ENCODE results near the gene GUCA2A.

The GUCA2A gene

GRCh38 chr1:42145764-42146625, 18.6 kb downstream of the GUCA2A start:
- Histone ChIP-seq H3K9ac (no peak overlapping the region), H3K36me3 (ENCODE audit: insufficient read depth) (no peaks in the 10 kb centered on the region), H4K20me1 (ENCODE audit: insufficient read depth) (no peaks in the 10 kb centered on the region), H3K4me2 (no peak overlapping the region), H3K79me2 (ENCODE audit: insufficient read depth, low read depth) (no peaks in the 10 kb centered on the region), H3K4me3 (IDR thresholded peaks at IDR 0.05; ENCODE audit: insufficient read depth, low read depth, low read length) (no peak overlapping the region), H3K4me1 (ENCODE audit: low read depth, poor library complexity, severe bottlenecking) (no peaks in the 10 kb centered on the region), H2AFZ (ENCODE audit: low read depth) (no peak overlapping the region), H3K27me3 (ENCODE audit: insufficient read depth, low read depth) (no peaks in the 10 kb centered on the region), H3K27ac (no peak overlapping the region)
- TF ChIP-seq CTCF (conservative IDR thresholded peaks at IDR 0.05; ENCODE audit: low read depth, low read length), result no peak

GRCh38 chr1:42145389-42145716, 19.2 kb downstream of the GUCA2A start:
- Histone ChIP-seq H3K4me1 (ENCODE audit: low read depth, poor library complexity, severe bottlenecking) (no peaks in the 10 kb centered on the region), H3K27me3 (ENCODE audit: insufficient read depth, low read depth) (no peaks in the 10 kb centered on the region), H3K4me3 (IDR thresholded peaks at IDR 0.05; ENCODE audit: insufficient read depth, low read depth, low read length) (no peak overlapping the region), H4K20me1 (ENCODE audit: insufficient read depth) (no peaks in the 10 kb centered on the region), H3K36me3 (ENCODE audit: insufficient read depth) (no peaks in the 10 kb centered on the region), H3K79me2 (ENCODE audit: insufficient read depth, low read depth) (no peaks in the 10 kb centered on the region), H3K9ac (no peak overlapping the region), H2AFZ (ENCODE audit: low read depth) (no peak overlapping the region), H3K27ac (no peak overlapping the region), H3K4me2 (no peak overlapping the region)
- no peak for TF ChIP-seq CTCF (conservative IDR thresholded peaks at IDR 0.05; ENCODE audit: low read depth, low read length)

GRCh38 chr1:42144711-42145388, 19.7 kb downstream of the GUCA2A start:
- no peak overlapping the region for H3K4me2 ChIP-seq
- H3K9ac ChIP-seq, result no peak overlapping the region
- H3K36me3 ChIP-seq (ENCODE audit: insufficient read depth), result no peaks in the 10 kb centered on the region
- H3K4me3 ChIP-seq (IDR thresholded peaks at IDR 0.05; ENCODE audit: insufficient read depth, low read depth, low read length), result no peak overlapping the region
- no peak overlapping the region for H3K27ac ChIP-seq
- H4K20me1 ChIP-seq (ENCODE audit: insufficient read depth), result no peaks in the 10 kb centered on the region
- H2AFZ ChIP-seq (ENCODE audit: low read depth), result no peak overlapping the region
- H3K27me3 ChIP-seq (ENCODE audit: insufficient read depth, low read depth), result no peaks in the 10 kb centered on the region
- TF ChIP-seq CTCF (conservative IDR thresholded peaks at IDR 0.05; ENCODE audit: low read depth, low read length), result no peak
- no peaks in the 10 kb centered on the region for H3K79me2 ChIP-seq (ENCODE audit: insufficient read depth, low read depth)
- no peaks in the 10 kb centered on the region for H3K4me1 ChIP-seq (ENCODE audit: low read depth, poor library complexity, severe bottlenecking)

GRCh38 chr1:42143896-42144710, 20.4 kb downstream of the GUCA2A start:
- no peak for TF ChIP-seq CTCF (conservative IDR thresholded peaks at IDR 0.05; ENCODE audit: low read depth, low read length)
- no peaks in the 10 kb centered on the region for H3K4me1 ChIP-seq (ENCODE audit: low read depth, poor library complexity, severe bottlenecking)
- H3K27me3 ChIP-seq (ENCODE audit: insufficient read depth, low read depth), result no peaks in the 10 kb centered on the region
- H3K36me3 ChIP-seq (ENCODE audit: insufficient read depth), result no peaks in the 10 kb centered on the region
- no peak overlapping the region for H3K27ac ChIP-seq
- H2AFZ ChIP-seq (ENCODE audit: low read depth), result no peak overlapping the region
- H3K4me2 ChIP-seq, result no peak overlapping the region
- H3K4me3 ChIP-seq (IDR thresholded peaks at IDR 0.05; ENCODE audit: insufficient read depth, low read depth, low read length), result no peak overlapping the region
- no peak overlapping the region for H3K9ac ChIP-seq
- no peaks in the 10 kb centered on the region for H3K79me2 ChIP-seq (ENCODE audit: insufficient read depth, low read depth)
- H4K20me1 ChIP-seq (ENCODE audit: insufficient read depth), result no peaks in the 10 kb centered on the region
